IPS-15b (cell line): ENCODE results near the gene PRKAG2.

Source experiments
- H3K27me3 ChIP-seq: one replicate; pipeline ENCODE4 v1.6.1; 2013; ENCODE audit warnings: low read length; ENCODE audit not compliant: control insufficient read depth, insufficient read depth
- H3K36me3 ChIP-seq: one replicate; pipeline ENCODE4 v1.6.1; 2013; ENCODE audit warnings: low read length; ENCODE audit not compliant: control insufficient read depth, insufficient read depth
- H3K4me1 ChIP-seq: one replicate; pipeline ENCODE4 v1.6.1; 2013; ENCODE audit warnings: mild to moderate bottlenecking, low read length; ENCODE audit not compliant: control insufficient read depth, insufficient read depth
- H3K4me3 ChIP-seq: one replicate; pipeline ENCODE4 v1.5.1; 2013; ENCODE audit warnings: low read depth, low read length
- H3K9ac ChIP-seq: one replicate; pipeline ENCODE4 v1.6.1; 2013; ENCODE audit warnings: low read depth, mild to moderate bottlenecking, low read length
- H3K9me3 ChIP-seq: one replicate; pipeline ENCODE4 v1.6.1; 2013; ENCODE audit warnings: mild to moderate bottlenecking, low read length; ENCODE audit not compliant: control insufficient read depth, insufficient read depth

The PRKAG2 gene

GRCh38 chr7:151683615-151684407, 193.1 kb downstream of the PRKAG2 start:
- Histone ChIP-seq H3K27me3 (no peaks in the 10 kb centered on the region), H3K9ac (no peak overlapping the region), H3K4me3 (no peak overlapping the region), H3K9me3 (no peaks in the 10 kb centered on the region), H3K36me3 (no peaks in the 10 kb centered on the region), H3K4me1 (peaks cover 3% of the 10 kb centered on the region)

GRCh38 chr7:151682831-151683614, 193.9 kb downstream of the PRKAG2 start:
- Histone ChIP-seq H3K9me3 (no peaks in the 10 kb centered on the region), H3K4me3 (no peak overlapping the region), H3K27me3 (no peaks in the 10 kb centered on the region), H3K4me1 (peaks cover 3% of the 10 kb centered on the region), H3K9ac (no peak overlapping the region), H3K36me3 (no peaks in the 10 kb centered on the region)

GRCh38 chr7:151681726-151682125, 195.2 kb downstream of the PRKAG2 start:
- Histone ChIP-seq H3K4me3 (no peak overlapping the region), H3K36me3 (no peaks in the 10 kb centered on the region), H3K4me1 (no peaks in the 10 kb centered on the region), H3K9ac (no peak overlapping the region), H3K27me3 (no peaks in the 10 kb centered on the region), H3K9me3 (no peaks in the 10 kb centered on the region)

- no peak overlapping the region for H3K4me3 ChIP-seq
- no peaks in the 10 kb centered on the region for H3K36me3 ChIP-seq
- H3K4me1 ChIP-seq = no peaks in the 10 kb centered on the region
- no peak overlapping the region for H3K9ac ChIP-seq
- H3K27me3 ChIP-seq = no peaks in the 10 kb centered on the region
- H3K9me3 ChIP-seq = no peaks in the 10 kb centered on the region
Measured at GRCh38 chr7:151680810-151681209, 196.1 kb downstream of the PRKAG2 start.

- Histone ChIP-seq H3K36me3 (no peaks in the 10 kb centered on the region), H3K4me3 (no peak overlapping the region), H3K9me3 (no peaks in the 10 kb centered on the region), H3K9ac (no peak overlapping the region), H3K4me1 (no peaks in the 10 kb centered on the region), H3K27me3 (no peaks in the 10 kb centered on the region)
Measured at GRCh38 chr7:151679881-151680612, 196.9 kb downstream of the PRKAG2 start.

GRCh38 chr7:151679071-151679708, 197.7 kb downstream of the PRKAG2 start:
- no peaks in the 10 kb centered on the region for H3K27me3 ChIP-seq
- H3K9ac ChIP-seq = no peak overlapping the region

GRCh38 chr7:151678227-151678604, 198.7 kb downstream of the PRKAG2 start:
- Histone ChIP-seq H3K27me3 (no peaks in the 10 kb centered on the region), H3K9me3 (no peaks in the 10 kb centered on the region)

More at GRCh38 chr7:151679071-151679708, 197.7 kb downstream of the PRKAG2 start:
- Histone ChIP-seq H3K4me1 (no peaks in the 10 kb centered on the region), H3K9me3 (no peaks in the 10 kb centered on the region), H3K4me3 (no peak overlapping the region), H3K36me3 (no peaks in the 10 kb centered on the region)

GRCh38 chr7:151677581-151678226, 199.2 kb downstream of the PRKAG2 start:
- H3K9me3 ChIP-seq = no peaks in the 10 kb centered on the region
- H3K4me3 ChIP-seq = no peak overlapping the region
- no peak overlapping the region for H3K9ac ChIP-seq
- H3K4me1 ChIP-seq = no peaks in the 10 kb centered on the region
- H3K27me3 ChIP-seq = no peaks in the 10 kb centered on the region
- no peaks in the 10 kb centered on the region for H3K36me3 ChIP-seq

More at GRCh38 chr7:151678227-151678604, 198.7 kb downstream of the PRKAG2 start:
- no peaks in the 10 kb centered on the region for H3K36me3 ChIP-seq
- H3K4me3 ChIP-seq = no peak overlapping the region
- H3K9ac ChIP-seq = no peak overlapping the region
- H3K4me1 ChIP-seq = no peaks in the 10 kb centered on the region

- Histone ChIP-seq H3K4me1 (no peaks in the 10 kb centered on the region), H3K9ac (no peak overlapping the region), H3K36me3 (no peaks in the 10 kb centered on the region), H3K9me3 (no peaks in the 10 kb centered on the region), H3K27me3 (no peaks in the 10 kb centered on the region), H3K4me3 (no peak overlapping the region)
Measured at GRCh38 chr7:151676759-151677158, 200.2 kb downstream of the PRKAG2 start.

- H3K4me3 ChIP-seq = no peak overlapping the region
- H3K36me3 ChIP-seq = no peaks in the 10 kb centered on the region
- no peaks in the 10 kb centered on the region for H3K27me3 ChIP-seq
- no peak overlapping the region for H3K9ac ChIP-seq
- H3K4me1 ChIP-seq = no peaks in the 10 kb centered on the region
- no peaks in the 10 kb centered on the region for H3K9me3 ChIP-seq
Measured at GRCh38 chr7:151675196-151675920, 201.6 kb downstream of the PRKAG2 start.
